Suprapubic skin (tissue), 3 donors: ENCODE measurements around the gene NAP1L5.

Experiments
- CTCF ChIP-seq, 2 donors: fragments of 200-600 bp in 1 of 2; fragments of 450-650 bp in 1 of 2; sonication (generic) in 1 of 2; IDR thresholded peaks; one replicate each; pipeline ENCODE4 v1.5.1; 2016 to 2019; ENCODE audit warnings: antibody characterized with exemption in 2 of 2, mild to moderate bottlenecking in 1 of 2, moderate library complexity in 1 of 2
- POLR2A ChIP-seq, 2 donors: fragments of 450-650 bp; IDR thresholded peaks; one replicate each; pipeline ENCODE4 v1.6.1; 2017; ENCODE audit warnings: antibody characterized with exemption in 2 of 2, mild to moderate bottlenecking in 2 of 2, moderate library complexity in 2 of 2

GRCh38 chr4:88705223-88705622 lies 7.6 kb upstream of the NAP1L5 start:
- no peak for TF ChIP-seq CTCF (IDR thresholded peaks at IDR 0.05)
- TF ChIP-seq POLR2A (IDR thresholded peaks at IDR 0.05): no peak
